ENCODE data around the gene TMEM63A.

GRCh38 chr1:225908013-225908640 lies 25.9 kb upstream of the TMEM63A start:
- no peak for TF ChIP-seq TCF7 (IDR thresholded peaks at IDR 0.05; ENCODE audit: low read depth)
- TF ChIP-seq NFE2L2 (IDR thresholded peaks at IDR 0.05; ENCODE audit: low read length): no peak
- no peak for TF ChIP-seq CTCF (CRISPR knock-in tag; IDR thresholded peaks at IDR 0.05)
- TF ChIP-seq SIN3A (IDR thresholded peaks at IDR 0.05; ENCODE audit: borderline replicate concordance, low read depth, low read length): no peak
- TF ChIP-seq CAMTA2 (CRISPR knock-in tag; IDR thresholded peaks at IDR 0.05; ENCODE audit: borderline replicate concordance): no peak
- no peak for TF ChIP-seq MTF1 (CRISPR knock-in tag; IDR thresholded peaks at IDR 0.05)
- TF ChIP-seq HMG20B (CRISPR knock-in tag; conservative IDR thresholded peaks at IDR 0.05): no peak
- TF ChIP-seq, protein P1, sequence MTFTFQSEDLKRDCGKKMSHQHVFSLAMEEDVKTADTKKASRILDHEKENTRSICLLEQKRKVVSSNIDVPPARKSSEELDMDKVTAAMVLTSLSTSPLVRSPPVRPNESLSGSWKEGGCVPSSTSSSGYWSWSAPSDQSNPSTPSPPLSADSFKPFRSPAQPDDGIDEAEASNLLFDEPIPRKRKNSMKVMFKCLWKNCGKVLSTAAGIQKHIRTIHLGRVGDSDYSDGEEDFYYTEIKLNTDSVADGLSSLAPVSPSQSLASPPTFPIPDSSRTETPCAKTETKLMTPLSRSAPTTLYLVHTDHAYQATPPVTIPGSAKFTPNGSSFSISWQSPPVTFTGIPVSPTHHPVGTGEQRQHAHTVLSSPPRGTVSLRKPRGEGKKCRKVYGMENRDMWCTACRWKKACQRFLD (CRISPR knock-in tag; IDR thresholded peaks at IDR 0.05; ENCODE audit: borderline replicate concordance): no peak
- no peak for TF ChIP-seq ZBTB26 (CRISPR knock-in tag; IDR thresholded peaks at IDR 0.05; ENCODE audit: borderline replicate concordance)
- TF ChIP-seq, protein P2, sequence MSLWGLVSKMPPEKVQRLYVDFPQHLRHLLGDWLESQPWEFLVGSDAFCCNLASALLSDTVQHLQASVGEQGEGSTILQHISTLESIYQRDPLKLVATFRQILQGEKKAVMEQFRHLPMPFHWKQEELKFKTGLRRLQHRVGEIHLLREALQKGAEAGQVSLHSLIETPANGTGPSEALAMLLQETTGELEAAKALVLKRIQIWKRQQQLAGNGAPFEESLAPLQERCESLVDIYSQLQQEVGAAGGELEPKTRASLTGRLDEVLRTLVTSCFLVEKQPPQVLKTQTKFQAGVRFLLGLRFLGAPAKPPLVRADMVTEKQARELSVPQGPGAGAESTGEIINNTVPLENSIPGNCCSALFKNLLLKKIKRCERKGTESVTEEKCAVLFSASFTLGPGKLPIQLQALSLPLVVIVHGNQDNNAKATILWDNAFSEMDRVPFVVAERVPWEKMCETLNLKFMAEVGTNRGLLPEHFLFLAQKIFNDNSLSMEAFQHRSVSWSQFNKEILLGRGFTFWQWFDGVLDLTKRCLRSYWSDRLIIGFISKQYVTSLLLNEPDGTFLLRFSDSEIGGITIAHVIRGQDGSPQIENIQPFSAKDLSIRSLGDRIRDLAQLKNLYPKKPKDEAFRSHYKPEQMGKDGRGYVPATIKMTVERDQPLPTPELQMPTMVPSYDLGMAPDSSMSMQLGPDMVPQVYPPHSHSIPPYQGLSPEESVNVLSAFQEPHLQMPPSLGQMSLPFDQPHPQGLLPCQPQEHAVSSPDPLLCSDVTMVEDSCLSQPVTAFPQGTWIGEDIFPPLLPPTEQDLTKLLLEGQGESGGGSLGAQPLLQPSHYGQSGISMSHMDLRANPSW (CRISPR knock-in tag; IDR thresholded peaks at IDR 0.05; ENCODE audit: borderline replicate concordance): no peak
- TF ChIP-seq EZH2 (conservative IDR thresholded peaks at IDR 0.05; ENCODE audit: low read depth, low read length): no peak
- TF ChIP-seq, protein P3, sequence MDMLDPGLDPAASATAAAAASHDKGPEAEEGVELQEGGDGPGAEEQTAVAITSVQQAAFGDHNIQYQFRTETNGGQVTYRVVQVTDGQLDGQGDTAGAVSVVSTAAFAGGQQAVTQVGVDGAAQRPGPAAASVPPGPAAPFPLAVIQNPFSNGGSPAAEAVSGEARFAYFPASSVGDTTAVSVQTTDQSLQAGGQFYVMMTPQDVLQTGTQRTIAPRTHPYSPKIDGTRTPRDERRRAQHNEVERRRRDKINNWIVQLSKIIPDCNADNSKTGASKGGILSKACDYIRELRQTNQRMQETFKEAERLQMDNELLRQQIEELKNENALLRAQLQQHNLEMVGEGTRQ (IDR thresholded peaks at IDR 0.05; ENCODE audit: low read depth, low read length): no peak
- TF ChIP-seq, protein P3 (CRISPR knock-in tag; IDR thresholded peaks at IDR 0.05; ENCODE audit: borderline replicate concordance): no peak
- TF ChIP-seq, protein P4, sequence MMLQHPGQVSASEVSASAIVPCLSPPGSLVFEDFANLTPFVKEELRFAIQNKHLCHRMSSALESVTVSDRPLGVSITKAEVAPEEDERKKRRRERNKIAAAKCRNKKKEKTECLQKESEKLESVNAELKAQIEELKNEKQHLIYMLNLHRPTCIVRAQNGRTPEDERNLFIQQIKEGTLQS (CRISPR knock-in tag; IDR thresholded peaks at IDR 0.05): no peak
- TF ChIP-seq, protein P5, sequence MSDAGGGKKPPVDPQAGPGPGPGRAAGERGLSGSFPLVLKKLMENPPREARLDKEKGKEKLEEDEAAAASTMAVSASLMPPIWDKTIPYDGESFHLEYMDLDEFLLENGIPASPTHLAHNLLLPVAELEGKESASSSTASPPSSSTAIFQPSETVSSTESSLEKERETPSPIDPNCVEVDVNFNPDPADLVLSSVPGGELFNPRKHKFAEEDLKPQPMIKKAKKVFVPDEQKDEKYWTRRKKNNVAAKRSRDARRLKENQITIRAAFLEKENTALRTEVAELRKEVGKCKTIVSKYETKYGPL (CRISPR knock-in tag; IDR thresholded peaks at IDR 0.05): no peak

Measured in HepG2 (cell line).